Fibroblast of skin of abdomen (primary cell): Measurements from ENCODE around the gene ARMC3.
"Not testable (repeated sequence)": the region's sequence is repeated elsewhere in the genome, so short reads cannot be mapped to it uniquely, and the experiment has no call there.

ENCODE experiments used
- DNase-seq: peaks from one replicate; pipeline ENCODE4 v3.0.0-alpha.2; 2013

Gene ARMC3

DNA sequence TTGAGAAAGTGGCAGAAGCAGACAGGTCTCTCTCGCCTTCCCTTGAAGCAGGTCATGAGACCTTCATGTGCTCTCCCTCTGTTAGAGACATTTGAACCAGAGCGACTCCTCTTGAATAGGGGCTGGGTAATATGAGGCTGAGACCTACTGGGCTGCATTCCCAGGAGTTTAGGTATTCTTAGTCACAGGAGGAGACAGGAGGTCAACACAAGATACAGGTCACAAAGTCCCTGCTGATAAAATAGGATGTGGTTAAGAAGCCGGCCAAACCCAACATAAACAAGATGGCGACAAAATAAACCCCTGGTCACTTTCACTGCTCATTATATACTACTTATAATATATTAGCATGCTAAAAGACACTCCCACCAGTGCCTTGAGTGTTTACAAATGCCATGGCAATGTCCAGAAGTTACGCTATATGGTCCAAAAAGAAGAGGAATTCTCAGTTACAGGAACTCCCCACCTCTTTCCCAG is 124.0 kb downstream of the ARMC3 start:
- no peak for DNase-seq

DNA sequence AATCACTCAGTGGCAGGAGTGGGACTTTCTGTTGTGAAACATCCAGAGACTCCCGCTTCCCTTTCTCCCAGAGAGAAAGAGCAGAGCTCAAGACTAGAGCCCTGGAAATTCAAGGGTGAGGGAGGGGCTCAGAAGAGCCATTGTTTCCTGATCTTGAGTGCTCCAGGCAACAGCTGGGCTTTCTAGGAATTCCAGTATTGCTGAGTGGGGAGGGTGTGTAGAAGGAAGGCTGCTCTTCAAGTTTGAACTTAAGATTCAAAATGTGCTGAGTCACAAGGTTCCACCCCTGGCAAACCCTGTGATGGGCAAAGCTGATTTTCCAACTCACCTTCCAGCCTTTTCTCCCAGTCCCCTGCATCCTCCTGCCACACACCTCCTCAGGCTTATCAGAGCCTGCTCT is 125.2 kb downstream of the ARMC3 start:
- DNase-seq: no peak

GRCh38 chr10:23055424-23056185 is 127.8 kb downstream of the ARMC3 start:
- no peak for DNase-seq

DNA sequence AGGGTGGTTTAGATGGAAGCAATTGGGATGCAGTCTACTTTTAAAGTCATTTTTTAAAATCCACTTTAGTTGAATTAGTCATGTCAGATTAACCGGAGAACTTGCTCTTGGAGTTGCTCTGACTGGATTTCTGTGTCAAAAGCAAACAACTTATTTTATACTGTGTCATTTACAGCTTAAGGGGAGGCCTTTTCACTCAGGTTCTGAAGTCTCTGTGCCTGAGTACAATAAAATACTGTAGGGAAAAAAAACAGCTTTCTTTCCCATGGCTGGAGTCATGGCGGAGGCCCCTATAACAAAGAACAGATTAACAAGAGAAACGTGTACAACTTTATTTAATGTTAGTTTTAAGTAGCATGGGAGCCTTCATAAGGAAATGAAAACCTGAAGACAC is 128.3 kb downstream of the ARMC3 start:
- no peak for DNase-seq

GRCh38 chr10:23058366-23058765 is 130.5 kb downstream of the ARMC3 start:
- no peak for DNase-seq

DNA sequence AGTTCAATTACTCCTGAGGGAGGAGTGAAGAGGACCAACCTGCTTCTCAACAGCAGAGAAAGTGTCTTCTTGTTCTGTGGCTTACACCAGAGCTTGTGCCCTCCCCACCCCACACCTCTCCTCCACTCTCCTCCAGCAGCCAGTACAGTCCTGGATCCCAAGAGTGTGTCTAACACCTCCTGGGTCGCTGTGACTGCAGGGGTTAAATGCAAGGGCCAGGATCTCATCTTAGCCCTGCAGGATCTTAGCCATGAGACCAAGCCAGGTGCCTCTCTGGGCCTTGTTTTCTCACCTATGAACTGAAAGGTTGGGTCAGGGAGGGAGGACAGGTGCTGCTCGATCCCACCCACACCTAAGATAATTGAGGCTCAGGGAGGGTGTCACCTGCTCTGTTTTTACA is 133.1 kb downstream of the ARMC3 start:
- no peak for DNase-seq

- DNase-seq: peak; percentile 49
Measured at GRCh38 chr10:23063045-23063972, 135.5 kb downstream of the ARMC3 start.

- DNase-seq: no peak
Measured at GRCh38 chr10:23063973-23064812, 136.3 kb downstream of the ARMC3 start.

- not testable (repeated sequence) for DNase-seq
Measured at GRCh38 chr10:23064813-23065114, 136.9 kb downstream of the ARMC3 start.

DNA sequence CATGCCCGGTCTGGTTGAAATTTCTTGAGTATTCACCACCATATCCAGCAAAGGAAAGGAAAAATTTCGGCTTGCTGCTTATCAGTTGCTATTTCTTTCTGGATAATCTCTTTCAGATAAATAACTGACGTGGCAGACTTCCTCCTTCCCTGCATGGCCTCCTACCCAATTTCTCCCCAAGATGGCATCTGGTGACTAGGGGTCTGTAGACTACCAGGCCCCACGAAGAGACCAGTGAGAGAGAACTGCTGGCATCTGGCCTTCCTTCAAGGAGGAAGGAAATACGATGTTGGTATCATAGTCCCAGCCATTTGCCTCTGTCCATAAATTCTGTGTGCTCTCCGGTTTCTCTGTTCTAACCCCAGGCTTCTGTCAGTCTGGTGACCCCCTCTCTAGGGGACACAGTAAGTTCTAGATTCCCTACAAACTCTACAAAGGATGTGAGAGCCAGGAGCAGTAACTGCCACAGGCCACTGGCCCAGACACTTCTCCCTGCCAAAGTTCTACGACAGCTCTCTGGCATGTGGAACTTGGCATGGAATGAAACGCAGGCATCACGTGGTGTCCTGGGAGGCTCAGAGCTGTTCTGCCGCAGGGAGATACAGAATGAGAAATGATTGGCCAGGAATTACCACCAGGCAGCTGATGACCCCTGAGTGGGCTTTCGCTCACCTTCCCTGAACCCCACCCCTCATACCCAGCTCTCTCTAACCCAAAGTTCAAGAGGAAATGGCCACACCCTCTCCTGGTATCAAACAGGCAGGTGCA is 137.5 kb downstream of the ARMC3 start:
- DNase-seq: peak; percentile 72

DNA sequence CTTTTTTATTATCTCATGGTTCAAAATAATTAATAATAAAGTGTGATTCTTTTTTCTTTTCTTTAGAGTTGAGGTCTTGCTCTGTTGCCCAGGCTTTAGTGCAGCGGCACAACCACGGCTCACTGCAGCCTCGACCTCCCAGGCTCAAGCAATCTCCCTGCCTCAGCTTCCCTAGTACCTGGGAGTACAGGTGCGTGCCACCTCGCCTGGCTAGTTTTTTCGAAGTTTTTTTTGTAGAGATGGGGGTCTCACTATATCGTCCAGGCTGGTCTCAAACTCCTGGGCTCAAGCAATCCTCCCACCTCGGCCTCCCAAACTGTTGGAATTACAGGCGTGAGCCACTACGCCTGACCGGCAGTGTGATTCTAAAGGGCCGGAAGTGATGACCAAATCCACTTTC is 139.5 kb downstream of the ARMC3 start:
- no peak for DNase-seq

GRCh38 chr10:23067939-23068775 is 140.3 kb downstream of the ARMC3 start:
- DNase-seq: peak; percentile 68

- DNase-seq: no peak
Measured at GRCh38 chr10:23069019-23069815, 141.4 kb downstream of the ARMC3 start.

GRCh38 chr10:23070092-23070912 is 142.4 kb downstream of the ARMC3 start:
- DNase-seq: not testable (repeated sequence)

GRCh38 chr10:23070913-23071218 is 143.0 kb downstream of the ARMC3 start:
- DNase-seq: no peak

GRCh38 chr10:23072593-23072992 is 144.7 kb downstream of the ARMC3 start:
- DNase-seq: not testable (repeated sequence)

- no peak for DNase-seq
Measured at GRCh38 chr10:23073527-23073926, 145.7 kb downstream of the ARMC3 start.

DNA sequence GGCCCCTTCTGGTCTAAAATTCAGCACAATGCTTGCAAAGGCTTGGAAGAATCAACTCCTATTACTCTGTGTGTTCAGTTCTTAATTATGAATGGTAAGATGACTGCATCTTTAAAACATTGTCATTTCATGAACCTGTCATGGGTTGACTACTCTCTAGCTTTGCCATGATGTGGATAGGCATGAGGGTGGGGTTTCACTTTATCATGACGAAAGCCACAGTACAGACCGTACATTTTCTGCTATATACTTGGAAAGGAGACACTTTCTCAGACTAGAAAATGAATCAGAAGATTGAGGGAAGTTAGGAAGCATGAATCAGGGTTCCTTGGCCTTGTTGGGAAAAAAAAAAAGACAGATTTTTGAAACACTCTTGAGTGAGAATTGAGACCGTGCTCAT is 147.8 kb downstream of the ARMC3 start:
- DNase-seq: no peak

DNA sequence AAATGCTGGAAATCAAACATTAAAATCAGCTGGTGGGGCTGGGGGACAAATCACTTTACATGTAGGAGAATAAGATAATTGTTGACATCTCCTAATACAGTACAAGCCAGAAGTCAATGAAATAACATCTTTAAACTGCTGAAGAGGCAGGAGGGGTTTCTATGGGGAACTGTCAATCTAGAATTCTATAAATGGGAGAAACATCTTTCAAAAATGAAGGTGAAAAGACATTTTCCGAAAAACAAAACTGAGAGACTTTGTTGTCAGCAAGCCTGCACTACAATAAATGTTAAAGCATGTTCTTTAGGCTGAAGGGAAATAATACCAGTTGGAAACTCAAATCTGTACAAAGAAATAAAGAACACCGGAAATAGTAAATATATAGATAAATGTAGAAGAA is 150.3 kb downstream of the ARMC3 start:
- DNase-seq: no peak

DNA sequence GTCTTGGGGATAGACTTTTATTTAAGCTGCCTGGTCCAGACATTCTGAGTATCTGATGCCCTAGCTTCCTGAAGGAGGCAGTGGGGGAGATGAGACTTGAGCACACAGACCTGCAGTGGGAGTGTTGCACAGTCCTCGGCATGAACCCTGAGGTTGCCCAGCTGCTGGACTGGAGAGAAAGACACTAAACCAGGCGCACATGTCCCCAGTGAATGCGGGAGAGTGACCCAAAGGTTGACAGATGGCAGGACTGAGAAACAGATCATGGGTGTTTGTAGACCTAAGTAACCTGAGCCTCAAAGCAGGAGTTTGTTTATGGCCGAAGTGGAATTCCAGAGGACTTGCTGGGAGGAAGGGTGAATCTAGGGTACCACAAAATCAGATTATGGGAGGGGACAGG is 151.8 kb downstream of the ARMC3 start:
- DNase-seq: no peak
